ENCODE results near the gene FOXK2.
"Not testable (repeated sequence)": the region's sequence is repeated elsewhere in the genome, so short reads cannot be mapped to it uniquely, and the experiment has no call there.

The FOXK2 gene

GRCh38 chr17:82544431-82545070 lies 25.0 kb downstream of the FOXK2 start:
- Histone ChIP-seq H3K9ac (ENCODE audit: low read depth, low read length) (no peak overlapping the region), H3K4me1 (ENCODE audit: control insufficient read depth, insufficient read depth, low read length) (no peaks in the 10 kb centered on the region), H3K9me3 (ENCODE audit: control insufficient read depth, insufficient read depth, low read length) (no peaks in the 10 kb centered on the region), H3K36me3 (ENCODE audit: control insufficient read depth, insufficient read depth, low read length) (peaks cover 3% of the 10 kb centered on the region), H3K27me3 (ENCODE audit: control insufficient read depth, insufficient read depth, low read length) (no peaks in the 10 kb centered on the region), H3K4me3 (ENCODE audit: low read depth, low read length) (no peak overlapping the region)

GRCh38 chr17:82545071-82545462 lies 25.5 kb downstream of the FOXK2 start:
- H3K4me3 ChIP-seq (ENCODE audit: low read depth, low read length), result no peak overlapping the region
- no peaks in the 10 kb centered on the region for H3K27me3 ChIP-seq (ENCODE audit: control insufficient read depth, insufficient read depth, low read length)
- H3K36me3 ChIP-seq (ENCODE audit: control insufficient read depth, insufficient read depth, low read length), result peaks cover 3% of the 10 kb centered on the region
- no peaks in the 10 kb centered on the region for H3K9me3 ChIP-seq (ENCODE audit: control insufficient read depth, insufficient read depth, low read length)
- no peaks in the 10 kb centered on the region for H3K4me1 ChIP-seq (ENCODE audit: control insufficient read depth, insufficient read depth, low read length)
- no peak overlapping the region for H3K9ac ChIP-seq (ENCODE audit: low read depth, low read length)

GRCh38 chr17:82547981-82548380 lies 28.4 kb downstream of the FOXK2 start:
- Histone ChIP-seq H3K9me3 (ENCODE audit: control insufficient read depth, insufficient read depth, low read length) (no peaks in the 10 kb centered on the region), H3K9ac (ENCODE audit: low read depth, low read length) (no peak overlapping the region), H3K4me1 (ENCODE audit: control insufficient read depth, insufficient read depth, low read length) (no peaks in the 10 kb centered on the region), H3K4me3 (ENCODE audit: low read depth, low read length) (no peak overlapping the region), H3K27me3 (ENCODE audit: control insufficient read depth, insufficient read depth, low read length) (no peaks in the 10 kb centered on the region), H3K36me3 (ENCODE audit: control insufficient read depth, insufficient read depth, low read length) (peaks cover 3% of the 10 kb centered on the region)

DNA sequence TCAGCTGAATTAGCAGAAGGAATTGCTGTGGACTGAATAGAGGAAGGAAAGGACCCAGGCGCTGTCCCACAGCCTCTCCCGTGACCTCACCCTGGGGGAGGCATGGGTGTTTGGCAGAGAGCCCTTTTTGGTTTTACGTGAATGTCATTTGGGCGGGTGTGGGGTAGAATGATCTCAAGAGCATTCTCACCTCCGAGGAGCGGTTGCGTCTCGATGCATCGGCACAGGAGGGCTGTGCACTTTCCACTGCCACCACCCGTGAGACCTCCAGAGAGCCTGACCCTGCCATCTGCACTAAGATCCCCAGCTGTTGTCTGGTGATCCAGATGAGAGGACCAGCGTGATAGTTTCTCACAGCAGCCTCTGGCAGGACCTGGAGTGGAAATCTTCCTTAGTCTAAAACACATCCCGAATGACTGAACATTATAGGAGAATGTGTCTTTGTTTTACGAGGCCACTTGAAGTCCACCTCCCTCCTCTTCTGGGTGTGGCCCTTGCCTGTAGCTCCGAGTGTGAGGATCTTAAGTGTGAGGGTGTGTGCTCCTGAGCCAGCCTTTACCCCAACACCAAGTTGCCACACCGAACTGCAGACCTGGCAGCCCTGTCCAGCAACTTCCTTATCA lies 29.3 kb downstream of the FOXK2 start:
- Histone ChIP-seq H3K4me1 (ENCODE audit: control insufficient read depth, insufficient read depth, low read length) (peaks cover 4% of the 10 kb centered on the region), H3K36me3 (ENCODE audit: control insufficient read depth, insufficient read depth, low read length) (peaks cover 3% of the 10 kb centered on the region), H3K9ac (ENCODE audit: low read depth, low read length) (no peak overlapping the region), H3K27me3 (ENCODE audit: control insufficient read depth, insufficient read depth, low read length) (no peaks in the 10 kb centered on the region), H3K9me3 (ENCODE audit: control insufficient read depth, insufficient read depth, low read length) (no peaks in the 10 kb centered on the region), H3K4me3 (ENCODE audit: low read depth, low read length) (no peak overlapping the region)

DNA sequence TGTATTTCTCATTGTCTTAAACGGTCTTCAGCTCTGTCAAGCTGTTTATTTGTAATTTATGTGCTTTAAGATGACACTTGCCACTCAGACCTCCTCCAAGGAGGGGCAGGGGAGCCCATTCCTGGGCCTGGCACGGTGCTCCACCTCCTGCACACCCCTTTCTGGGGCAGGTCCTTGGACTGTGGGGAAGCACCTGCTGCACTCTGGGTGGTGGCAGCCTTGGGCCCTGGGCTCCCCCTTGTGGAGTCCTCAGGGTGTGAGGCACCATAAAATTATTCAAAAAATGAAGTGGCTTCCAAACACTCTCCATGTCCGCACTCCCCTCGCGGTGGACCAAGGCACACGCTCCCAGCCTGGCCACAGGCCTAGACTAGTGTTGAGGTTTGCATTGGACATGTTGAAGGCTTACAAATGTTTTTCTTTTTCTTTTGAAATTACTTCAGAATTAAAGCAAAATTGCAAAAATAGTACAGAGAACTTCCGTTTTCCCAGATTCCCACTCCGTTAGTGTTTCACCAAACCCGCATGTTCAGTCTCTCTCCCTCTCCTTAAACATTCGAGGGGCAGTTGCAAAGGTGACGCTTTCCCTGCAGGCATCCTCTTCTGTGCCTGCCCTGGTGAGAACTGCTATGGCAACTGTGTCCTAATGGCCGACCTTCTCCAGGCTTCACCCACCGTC lies 32.4 kb downstream of the FOXK2 start:
- H3K27me3 ChIP-seq (ENCODE audit: control insufficient read depth, insufficient read depth, low read length), result no peaks in the 10 kb centered on the region
- peaks cover 3% of the 10 kb centered on the region for H3K36me3 ChIP-seq (ENCODE audit: control insufficient read depth, insufficient read depth, low read length)
- H3K9ac ChIP-seq (ENCODE audit: low read depth, low read length), result no peak overlapping the region
- H3K9me3 ChIP-seq (ENCODE audit: control insufficient read depth, insufficient read depth, low read length), result no peaks in the 10 kb centered on the region
- no peak overlapping the region for H3K4me3 ChIP-seq (ENCODE audit: low read depth, low read length)
- H3K4me1 ChIP-seq (ENCODE audit: control insufficient read depth, insufficient read depth, low read length), result peaks cover 6% of the 10 kb centered on the region

- Histone ChIP-seq H3K4me1 (ENCODE audit: control insufficient read depth, insufficient read depth, low read length) (peaks cover 6% of the 10 kb centered on the region), H3K27me3 (ENCODE audit: control insufficient read depth, insufficient read depth, low read length) (no peaks in the 10 kb centered on the region), H3K4me3 (ENCODE audit: low read depth, low read length) (no peak overlapping the region), H3K9ac (ENCODE audit: low read depth, low read length) (no peak overlapping the region), H3K9me3 (ENCODE audit: control insufficient read depth, insufficient read depth, low read length) (no peaks in the 10 kb centered on the region), H3K36me3 (ENCODE audit: control insufficient read depth, insufficient read depth, low read length) (peaks cover 3% of the 10 kb centered on the region)
Measured at GRCh38 chr17:82552580-82552979, 33.0 kb downstream of the FOXK2 start.

DNA sequence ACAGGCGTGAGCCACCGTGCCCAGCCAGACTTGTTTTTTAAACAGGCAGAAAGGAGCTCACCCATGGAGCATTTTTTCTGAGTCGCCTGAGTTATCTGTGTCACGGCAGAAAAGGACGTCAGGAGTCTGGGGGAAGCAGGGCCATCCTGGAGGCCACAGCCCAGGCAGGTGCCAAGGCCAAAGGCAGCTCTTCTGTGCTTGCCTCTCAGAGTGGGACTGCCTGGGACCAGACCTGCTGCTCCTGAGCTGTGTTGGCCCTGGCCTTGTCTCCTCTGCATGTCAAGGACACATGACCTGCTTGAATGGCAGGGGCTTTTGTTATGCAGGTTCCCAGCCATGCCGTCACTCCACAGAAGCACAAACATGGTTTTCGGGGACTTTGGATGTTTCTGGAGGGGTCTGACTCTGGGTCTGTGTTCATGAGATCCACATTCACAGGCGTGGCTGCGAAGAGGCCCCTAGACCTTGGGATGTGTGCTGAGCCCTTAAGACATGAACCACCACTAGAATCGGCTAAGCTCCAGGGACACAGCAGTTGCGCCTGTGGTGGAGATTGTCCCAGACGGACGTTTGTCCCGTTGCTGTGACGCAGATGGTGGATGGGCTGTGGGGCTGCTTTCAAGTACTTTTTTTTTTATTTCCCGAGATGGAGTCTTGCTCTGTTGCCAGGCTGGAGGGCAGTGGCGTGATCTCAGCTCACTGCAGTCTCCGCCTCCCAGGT lies 33.8 kb downstream of the FOXK2 start:
- H3K27me3 ChIP-seq (ENCODE audit: control insufficient read depth, insufficient read depth, low read length), result no peaks in the 10 kb centered on the region
- peaks cover 6% of the 10 kb centered on the region for H3K4me1 ChIP-seq (ENCODE audit: control insufficient read depth, insufficient read depth, low read length)
- H3K36me3 ChIP-seq (ENCODE audit: control insufficient read depth, insufficient read depth, low read length), result no peaks in the 10 kb centered on the region
- no peaks in the 10 kb centered on the region for H3K9me3 ChIP-seq (ENCODE audit: control insufficient read depth, insufficient read depth, low read length)
- H3K4me3 ChIP-seq (ENCODE audit: low read depth, low read length), result no peak overlapping the region
- H3K9ac ChIP-seq (ENCODE audit: low read depth, low read length), result no peak overlapping the region

DNA sequence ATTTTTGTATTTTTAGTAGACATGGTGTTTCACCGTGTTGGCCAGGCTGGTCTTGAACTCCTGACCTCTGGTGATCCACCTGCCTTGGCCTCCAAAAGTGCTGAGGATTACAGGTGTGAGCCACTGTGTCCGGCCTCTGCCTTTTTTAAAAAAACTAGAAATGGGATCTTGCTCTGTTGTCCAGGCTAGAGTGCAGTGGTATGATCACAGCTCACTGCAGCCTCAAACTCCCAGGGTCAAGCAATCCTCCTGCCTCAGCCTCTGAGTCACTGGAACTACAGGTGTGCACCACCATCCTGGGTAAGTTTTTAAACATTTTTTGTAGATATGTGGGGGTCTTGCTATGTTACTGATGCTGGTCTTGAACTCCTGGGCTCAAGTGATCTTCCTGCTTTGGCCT lies 38.0 kb downstream of the FOXK2 start:
- not testable (repeated sequence) for H3K9ac ChIP-seq (ENCODE audit: low read depth, low read length); H3K4me3 ChIP-seq (ENCODE audit: low read depth, low read length); H3K4me1 ChIP-seq (ENCODE audit: control insufficient read depth, insufficient read depth, low read length); H3K36me3 ChIP-seq (ENCODE audit: control insufficient read depth, insufficient read depth, low read length); H3K27me3 ChIP-seq (ENCODE audit: control insufficient read depth, insufficient read depth, low read length); H3K9me3 ChIP-seq (ENCODE audit: control insufficient read depth, insufficient read depth, low read length)

GRCh38 chr17:82559566-82560251 lies 40.2 kb downstream of the FOXK2 start:
- Histone ChIP-seq H3K27me3 (ENCODE audit: control insufficient read depth, insufficient read depth, low read length) (no peaks in the 10 kb centered on the region), H3K36me3 (ENCODE audit: control insufficient read depth, insufficient read depth, low read length) (no peaks in the 10 kb centered on the region), H3K9me3 (ENCODE audit: control insufficient read depth, insufficient read depth, low read length) (no peaks in the 10 kb centered on the region), H3K9ac (ENCODE audit: low read depth, low read length) (no peak overlapping the region), H3K4me1 (ENCODE audit: control insufficient read depth, insufficient read depth, low read length) (peaks cover 2% of the 10 kb centered on the region), H3K4me3 (ENCODE audit: low read depth, low read length) (no peak overlapping the region)

GRCh38 chr17:82560252-82560642 lies 40.7 kb downstream of the FOXK2 start:
- Histone ChIP-seq H3K4me1 (ENCODE audit: control insufficient read depth, insufficient read depth, low read length) (peaks cover 2% of the 10 kb centered on the region), H3K9me3 (ENCODE audit: control insufficient read depth, insufficient read depth, low read length) (no peaks in the 10 kb centered on the region), H3K4me3 (ENCODE audit: low read depth, low read length) (no peak overlapping the region), H3K27me3 (ENCODE audit: control insufficient read depth, insufficient read depth, low read length) (no peaks in the 10 kb centered on the region), H3K9ac (ENCODE audit: low read depth, low read length) (no peak overlapping the region), H3K36me3 (ENCODE audit: control insufficient read depth, insufficient read depth, low read length) (no peaks in the 10 kb centered on the region)

- no peak overlapping the region for H3K4me3 ChIP-seq (ENCODE audit: low read depth, low read length)
- H3K9ac ChIP-seq (ENCODE audit: low read depth, low read length), result peak overlapping the region; percentile 37
- H3K9me3 ChIP-seq (ENCODE audit: control insufficient read depth, insufficient read depth, low read length), result no peaks in the 10 kb centered on the region
- H3K36me3 ChIP-seq (ENCODE audit: control insufficient read depth, insufficient read depth, low read length), result no peaks in the 10 kb centered on the region
- H3K27me3 ChIP-seq (ENCODE audit: control insufficient read depth, insufficient read depth, low read length), result no peaks in the 10 kb centered on the region
- peaks cover 2% of the 10 kb centered on the region for H3K4me1 ChIP-seq (ENCODE audit: control insufficient read depth, insufficient read depth, low read length)
Measured at GRCh38 chr17:82560802-82561428, 41.4 kb downstream of the FOXK2 start.
